ENCODE results near the gene FXYD2.

GRCh38 chr11:117814766-117815261, 9.7 kb downstream of the FXYD2 start:
- TF ChIP-seq POLR2A (IDR thresholded peaks at IDR 0.05) (no peak), CTCF (IDR thresholded peaks at IDR 0.05) (no peak), POLR2AphosphoS5 (IDR thresholded peaks at IDR 0.05) (no peak), EP300 (IDR thresholded peaks at IDR 0.05) (no peak)

Measured in suprapubic skin (tissue), 4 donors.